Measurements from ENCODE around the gene UCK2. TPM values are rescaled to one million over a fixed set of nuclear protein-coding genes. Genes with fewer than 3 reads are reported as not detected.

The UCK2 gene
- total RNA-seq, 1 experiment from 2014 or later: 59.9 TPM

- intact Hi-C loops (cut with micrococcal nuclease; ENCODE audit: unreplicated experiment): loop anchor here (5.0 kb wide), 1 partner anchor 58 kb away; the partner anchor contains the start of gene UCK2
- Histone ChIP-seq H3F3A (ENCODE audit: insufficient read depth, low read depth) (peaks cover 8% of the 10 kb centered on the region; the same call in 1 of the 2 replicates), H3K4me2 (no peak overlapping the region), H3K4me3 (no peak overlapping the region), H3K36me3 (ENCODE audit: low read depth) (no peaks in the 10 kb centered on the region), H3K9me2 (ENCODE audit: insufficient read depth) (no peaks in the 10 kb centered on the region), H3K27ac (no peak overlapping the region), H4K20me1 (ENCODE audit: insufficient read depth) (peaks cover 63% of the 10 kb centered on the region), H2AFZ (no peak overlapping the region), H3K9me3 (ENCODE audit: insufficient read depth, low read depth) (no peaks in the 10 kb centered on the region), H3K4me1 (replicated peaks; ENCODE audit: insufficient read depth) (peaks cover 28% of the 10 kb centered on the region), H3K79me2 (ENCODE audit: low read depth) (peaks cover 95% of the 10 kb centered on the region), H3K27me3 (ENCODE audit: insufficient read depth, low read depth) (no peaks in the 10 kb centered on the region)
- ChIA-PET POLR2A (ENCODE audit: unreplicated experiment) (no interaction called here), CTCF (no interaction called here)
- BruUV-seq (replicated peaks): no TSS peak
- no peak for TF ChIP-seq CTCF (conservative IDR thresholded peaks at IDR 0.05)
- TF ChIP-seq EZH2 (IDR thresholded peaks at IDR 0.05; ENCODE audit: low read depth): no peak
- no peak for DNase-seq
These were observed 57.9 kb downstream of the UCK2 start for GRCh38 chr1:165885305-165885694.

- H2AFZ ChIP-seq: no peak overlapping the region
- H3K27ac ChIP-seq: no peak overlapping the region
- BruUV-seq (replicated peaks): no TSS peak
- 0 out of 2 replicates have a peak, but pooled peaks cover 7% of the 10 kb centered on the region for H3K36me3 ChIP-seq (ENCODE audit: low read depth)
- no peaks in the 10 kb centered on the region for H3K9me3 ChIP-seq (ENCODE audit: insufficient read depth, low read depth)
- peaks cover 86% of the 10 kb centered on the region for H3K79me2 ChIP-seq (ENCODE audit: low read depth)
- peaks cover 64% of the 10 kb centered on the region for H4K20me1 ChIP-seq (ENCODE audit: insufficient read depth)
- H3F3A ChIP-seq (ENCODE audit: insufficient read depth, low read depth): peaks cover 8% of the 10 kb centered on the region; the same call in 1 of the 2 replicates
- H3K9me2 ChIP-seq (ENCODE audit: insufficient read depth): no peaks in the 10 kb centered on the region
- H3K4me3 ChIP-seq: no peak overlapping the region
- POLR2A ChIA-PET (ENCODE audit: unreplicated experiment): no interaction called here
- CTCF ChIA-PET: no interaction called here
- H3K4me1 ChIP-seq (replicated peaks; ENCODE audit: insufficient read depth): peaks cover 28% of the 10 kb centered on the region
- H3K4me2 ChIP-seq: no peak overlapping the region
- no peak for DNase-seq
- intact Hi-C loops (cut with micrococcal nuclease; ENCODE audit: unreplicated experiment): loop anchor here (5.0 kb wide), 1 partner anchor 59 kb away; the partner anchor contains the start of gene UCK2
- TF ChIP-seq CTCF (conservative IDR thresholded peaks at IDR 0.05): no peak
- TF ChIP-seq EZH2 (IDR thresholded peaks at IDR 0.05; ENCODE audit: low read depth): no peak
- H3K27me3 ChIP-seq (ENCODE audit: insufficient read depth, low read depth): no peaks in the 10 kb centered on the region
These were observed 58.8 kb downstream of the UCK2 start for GRCh38 chr1:165886193-165886592.

DNA sequence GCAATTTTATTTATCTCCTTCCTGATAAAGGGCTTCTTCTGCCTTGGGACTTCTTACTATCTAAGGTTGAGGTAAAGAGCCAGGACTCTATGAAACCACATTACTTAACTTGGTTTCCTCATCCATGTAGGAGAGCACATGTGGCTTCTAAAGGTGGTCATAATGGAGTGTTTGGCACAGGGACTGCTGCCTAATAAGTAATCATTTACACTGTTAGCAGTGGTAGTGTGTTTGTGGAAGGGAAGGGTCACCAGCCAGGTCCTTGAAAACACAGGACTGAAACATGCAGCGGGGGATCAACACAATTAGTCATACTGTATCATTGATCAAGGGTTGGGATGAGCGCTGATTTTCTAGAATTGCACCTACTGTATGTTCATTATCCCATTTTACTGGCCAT is 59.6 kb downstream of the UCK2 start:
- Histone ChIP-seq H3K36me3 (ENCODE audit: low read depth) (0 out of 2 replicates have a peak, but pooled peaks cover 8% of the 10 kb centered on the region), H3K4me1 (replicated peaks; ENCODE audit: insufficient read depth) (peaks cover 28% of the 10 kb centered on the region), H3K9me2 (ENCODE audit: insufficient read depth) (no peaks in the 10 kb centered on the region), H3K27ac (peak overlapping the region; percentile 12; the same call in 1 of the 2 replicates), H2AFZ (no peak overlapping the region), H4K20me1 (ENCODE audit: insufficient read depth) (peaks cover 61% of the 10 kb centered on the region), H3K9me3 (ENCODE audit: insufficient read depth, low read depth) (no peaks in the 10 kb centered on the region), H3K79me2 (ENCODE audit: low read depth) (peaks cover 82% of the 10 kb centered on the region), H3F3A (ENCODE audit: insufficient read depth, low read depth) (peaks cover 5% of the 10 kb centered on the region; the same call in 1 of the 2 replicates), H3K4me2 (peak overlapping the region; percentile 7; the same call in 1 of the 2 replicates), H3K4me3 (no peak overlapping the region), H3K27me3 (ENCODE audit: insufficient read depth, low read depth) (no peaks in the 10 kb centered on the region)
- TF ChIP-seq EZH2 (IDR thresholded peaks at IDR 0.05; ENCODE audit: low read depth): no peak
- POLR2A ChIA-PET (ENCODE audit: unreplicated experiment): no interaction called here
- CTCF ChIA-PET: no interaction called here
- no TSS peak for BruUV-seq (replicated peaks)
- DNase-seq: no peak
- intact Hi-C loops (cut with micrococcal nuclease; ENCODE audit: unreplicated experiment): loop anchor here (5.0 kb wide), 1 partner anchor 60 kb away; the partner anchor contains the start of gene UCK2

Measured in PC-9 (cell line).